H9 (cell line): ENCODE results near the gene TYSND1. TPM values are rescaled to one million over a fixed set of nuclear protein-coding genes. Genes with fewer than 3 reads are reported as not detected.
A peak's percentile ranks its signal among the peaks of the same experiment; 100 is the strongest.

Experiments used
- DNase-seq: peaks from one replicate; pipeline ENCODE4 v3.0.0-alpha.2; 2017
- H2AFZ ChIP-seq: one replicate; pipeline ENCODE4 v1.6.1; 2013; ENCODE audit warnings: mild to moderate bottlenecking, low read length, control low read depth, moderate library complexity
- H2AK5ac ChIP-seq: 2 replicates; pipeline ENCODE4 v1.6.1; 2013; ENCODE audit warnings: low read length, control low read depth, mixed read lengths; ENCODE audit not compliant: insufficient read length
- H2BK120ac ChIP-seq: one replicate; pipeline ENCODE4 v1.6.1; 2013; ENCODE audit warnings: low read depth, mild to moderate bottlenecking, low read length, control low read depth, inconsistent platforms; ENCODE audit not compliant: poor library complexity, severe bottlenecking
- H2BK12ac ChIP-seq: 2 replicates; pipeline ENCODE4 v1.6.1; 2013; ENCODE audit warnings: low read length, control low read depth, mixed read lengths, low read depth; ENCODE audit not compliant: insufficient read length
- H2BK15ac ChIP-seq: 2 replicates; pipeline ENCODE4 v1.6.1; 2013; ENCODE audit warnings: low read depth, low read length, control low read depth
- H2BK20ac ChIP-seq: one replicate; pipeline ENCODE4 v1.6.1; 2013; ENCODE audit warnings: low read depth, mild to moderate bottlenecking, low read length, control low read depth, inconsistent platforms; ENCODE audit not compliant: poor library complexity, severe bottlenecking
- H2BK5ac ChIP-seq: 2 replicates; pipeline ENCODE4 v1.6.1; 2013; ENCODE audit warnings: low read length, control low read depth, mixed read lengths; ENCODE audit not compliant: insufficient read length
- H3K14ac ChIP-seq: 2 replicates; pipeline ENCODE4 v1.6.1; 2013; ENCODE audit warnings: low read length, control low read depth; ENCODE audit not compliant: insufficient read depth
- H3K18ac ChIP-seq: 2 replicates; pipeline ENCODE4 v1.6.1; 2013; ENCODE audit warnings: low read depth, mild to moderate bottlenecking, mixed read lengths, low read length, control low read depth; ENCODE audit not compliant: insufficient read length
- H3K23ac ChIP-seq: 2 replicates; pipeline ENCODE4 v1.6.1; 2013; ENCODE audit warnings: low read length, control low read depth, mixed read lengths, low read depth; ENCODE audit not compliant: insufficient read length
- H3K23me2 ChIP-seq: 2 replicates; pipeline ENCODE4 v1.6.1; 2013; ENCODE audit warnings: low read depth, mild to moderate bottlenecking, mixed read lengths, low read length, control low read depth; ENCODE audit not compliant: insufficient read length, poor library complexity, severe bottlenecking
- H3K27ac ChIP-seq: 2 replicates; pipeline ENCODE4 v1.5.1; 2013; ENCODE audit warnings: low read length, control low read depth, mixed read lengths, low read depth; ENCODE audit not compliant: insufficient read length
- H3K27me3 ChIP-seq: 2 replicates; pipeline ENCODE4 v1.6.1; 2013; ENCODE audit warnings: low read length, control low read depth, inconsistent platforms; ENCODE audit not compliant: insufficient read depth
- H3K4ac ChIP-seq: 2 replicates; pipeline ENCODE4 v1.6.1; 2013; ENCODE audit warnings: low read depth, mild to moderate bottlenecking, control low read depth, inconsistent platforms, low read length, moderate library complexity
- H3K4me1 ChIP-seq: 2 replicates; pipeline ENCODE4 v1.6.1; 2013; ENCODE audit warnings: low read length, control low read depth, inconsistent platforms; ENCODE audit not compliant: insufficient read depth
- H3K4me2 ChIP-seq: 2 replicates; pipeline ENCODE4 v1.6.1; 2013; ENCODE audit warnings: low read length, control low read depth, mixed read lengths; ENCODE audit not compliant: insufficient read length, insufficient read depth
- H3K56ac ChIP-seq: 2 replicates; pipeline ENCODE4 v1.6.1; 2013; ENCODE audit warnings: low read depth, mild to moderate bottlenecking, mixed read lengths, low read length, control low read depth; ENCODE audit not compliant: insufficient read length
- H3K79me1 ChIP-seq: 2 replicates; pipeline ENCODE4 v1.6.1; 2013; ENCODE audit warnings: low read depth, mild to moderate bottlenecking, moderate library complexity, low read length, control low read depth, inconsistent platforms; ENCODE audit not compliant: insufficient read depth, poor library complexity, severe bottlenecking
- H3K79me2 ChIP-seq: 2 replicates; pipeline ENCODE4 v1.6.1; 2013; ENCODE audit warnings: low read length, control low read depth, inconsistent platforms; ENCODE audit not compliant: insufficient read depth
- H3K9ac ChIP-seq: 2 replicates; pipeline ENCODE4 v1.6.1; 2013; ENCODE audit warnings: low read length, control low read depth, mixed read lengths; ENCODE audit not compliant: insufficient read length; ENCODE audit errors: extremely low read depth
- H3K9me3 ChIP-seq: one replicate; pipeline ENCODE4 v1.6.1; 2013; ENCODE audit warnings: low read depth, low read length, inconsistent platforms; ENCODE audit not compliant: control insufficient read depth
- H3T11ph ChIP-seq: one replicate; pipeline ENCODE4 v1.6.1; 2013; ENCODE audit warnings: mild to moderate bottlenecking, low read length, control low read depth, inconsistent platforms
- H4K20me1 ChIP-seq: one replicate; pipeline ENCODE4 v1.6.1; 2013; ENCODE audit not compliant: control insufficient read depth, insufficient read length, insufficient read depth
- H4K5ac ChIP-seq: 2 replicates; pipeline ENCODE4 v1.6.1; 2013; ENCODE audit warnings: low read depth, mild to moderate bottlenecking, mixed read lengths, low read length, control low read depth; ENCODE audit not compliant: insufficient read length
- H4K8ac ChIP-seq: replicated peaks from 2 replicates; pipeline ENCODE4 v1.6.1; 2013; ENCODE audit warnings: low read length, control low read depth, mixed read lengths, low read depth; ENCODE audit not compliant: insufficient read length
- H4K91ac ChIP-seq: 2 replicates; pipeline ENCODE4 v1.6.1; 2013; ENCODE audit warnings: low read depth, mild to moderate bottlenecking, moderate library complexity, mixed read lengths, low read length, control low read depth; ENCODE audit not compliant: insufficient read length
- H3K27ac Mint-ChIP-seq, 3 experiments: 2 replicates in 2 of 3; 3 replicates in 1 of 3; pipeline ENCODE4 v1.8.0; 2020 to 2021; ENCODE audit warnings: mixed read lengths in 3 of 3, mild to moderate bottlenecking in 1 of 3, moderate library complexity in 1 of 3
- H3K27me3 Mint-ChIP-seq: 2 replicates; pipeline ENCODE4 v1.8.0; 2021; ENCODE audit warnings: low read depth, mild to moderate bottlenecking, moderate library complexity, mixed read lengths
- H3K36me3 Mint-ChIP-seq, 3 experiments: 2 replicates in 2 of 3; 3 replicates in 1 of 3; pipeline ENCODE4 v1.8.0; 2020 to 2021; ENCODE audit warnings: low read depth in 3 of 3, mixed read lengths in 3 of 3; ENCODE audit not compliant: insufficient read depth in 1 of 3
- H3K4me1 Mint-ChIP-seq, 2 experiments: 2 replicates each; pipeline ENCODE4 v1.8.0; 2020; ENCODE audit warnings: mixed read lengths in 2 of 2
- H3K4me3 Mint-ChIP-seq, 2 experiments: 2 replicates in 1 of 2; 3 replicates in 1 of 2; pipeline ENCODE4 v1.8.0; 2020 to 2021; ENCODE audit warnings: mild to moderate bottlenecking in 2 of 2, mixed read lengths in 2 of 2, moderate library complexity in 1 of 2
- H3K9me3 Mint-ChIP-seq, 2 experiments: 2 replicates in 1 of 2; 3 replicates in 1 of 2; pipeline ENCODE4 v1.8.0; 2020; ENCODE audit warnings: mild to moderate bottlenecking in 2 of 2, mixed read lengths in 2 of 2, moderate library complexity in 1 of 2
- WGBS: extraction: QIAGEN DNeasy Blood & Tissue Kit; methylation state at CpG from one replicate; pipeline ENCODE4 v1.1.7; 2013; ENCODE audit warnings: missing lambda C conversion rate, low lambda C conversion rate, mixed read lengths; ENCODE audit not compliant: insufficient read length; ENCODE audit errors: extremely low coverage; 5-methylcytosine and 5-hydroxymethylcytosine counted together
- total RNA-seq: library from RNA; stranded (reverse); gene quantifications from 2 replicates; pipeline ENCODE4 v1.2.1, GENCODE V29; 2021
- TF ChIP-seq, protein P1 (sequence below): fragments of 200-600 bp; sonication (generic); conservative IDR thresholded peaks from 3 replicates; pipeline ENCODE4 v1.8.0; 2021; ENCODE audit warnings: antibody characterized with exemption, mild to moderate bottlenecking

TYSND1 gene
- total RNA-seq, 1 experiment from 2014 or later = 12.8 TPM

DNA sequence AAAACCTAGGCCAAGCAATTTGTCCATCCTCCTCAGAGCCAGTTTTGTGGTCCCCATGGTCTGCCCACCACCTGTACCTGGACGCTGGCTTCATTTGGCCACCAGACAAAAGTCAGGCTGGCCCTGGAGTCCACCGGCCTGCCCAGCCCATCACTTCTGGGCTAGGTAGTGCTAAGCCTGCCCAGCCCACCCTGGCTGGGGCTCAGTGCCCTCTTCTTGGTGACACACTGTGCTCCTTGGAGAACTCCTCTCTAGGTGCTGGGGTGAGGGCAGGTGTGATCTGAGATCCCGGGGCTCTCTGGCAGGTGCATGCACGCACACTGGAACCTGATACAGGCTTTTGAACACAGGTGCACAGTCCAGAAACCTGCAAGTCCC, 15.0 kb downstream of the TYSND1 start:
- H3K27ac ChIP-seq = no peak overlapping the region
- no peaks in the 10 kb centered on the region for H3K4me1 ChIP-seq
- peak overlapping the region; percentile 77 to 87; a peak in 4 of 5 replicates for H3K4me3 Mint-ChIP-seq
- no peak overlapping the region for H2BK15ac ChIP-seq
- no peak for DNase-seq
- no peak overlapping the region for H2BK12ac ChIP-seq
- H3K56ac ChIP-seq = no peak overlapping the region
- H2BK120ac ChIP-seq = no peak overlapping the region
- no peak overlapping the region for H2AK5ac ChIP-seq
- no peak overlapping the region for H4K8ac ChIP-seq
- H3K4me2 ChIP-seq = peak overlapping the region; percentile 67
- H3K79me1 ChIP-seq = no peaks in the 10 kb centered on the region
- H3K9me3 Mint-ChIP-seq = no peaks in the 10 kb centered on the region
- peaks cover 32% of the 10 kb centered on the region for H3K27me3 Mint-ChIP-seq
- H2BK5ac ChIP-seq = no peak overlapping the region
- WGBS = no CpG with 5 or more reads among the region's 4 CpGs
- no peak overlapping the region for H3K14ac ChIP-seq
- no peak overlapping the region for H2AFZ ChIP-seq
- H4K20me1 ChIP-seq = no peaks in the 10 kb centered on the region
- TF ChIP-seq, protein P1, sequence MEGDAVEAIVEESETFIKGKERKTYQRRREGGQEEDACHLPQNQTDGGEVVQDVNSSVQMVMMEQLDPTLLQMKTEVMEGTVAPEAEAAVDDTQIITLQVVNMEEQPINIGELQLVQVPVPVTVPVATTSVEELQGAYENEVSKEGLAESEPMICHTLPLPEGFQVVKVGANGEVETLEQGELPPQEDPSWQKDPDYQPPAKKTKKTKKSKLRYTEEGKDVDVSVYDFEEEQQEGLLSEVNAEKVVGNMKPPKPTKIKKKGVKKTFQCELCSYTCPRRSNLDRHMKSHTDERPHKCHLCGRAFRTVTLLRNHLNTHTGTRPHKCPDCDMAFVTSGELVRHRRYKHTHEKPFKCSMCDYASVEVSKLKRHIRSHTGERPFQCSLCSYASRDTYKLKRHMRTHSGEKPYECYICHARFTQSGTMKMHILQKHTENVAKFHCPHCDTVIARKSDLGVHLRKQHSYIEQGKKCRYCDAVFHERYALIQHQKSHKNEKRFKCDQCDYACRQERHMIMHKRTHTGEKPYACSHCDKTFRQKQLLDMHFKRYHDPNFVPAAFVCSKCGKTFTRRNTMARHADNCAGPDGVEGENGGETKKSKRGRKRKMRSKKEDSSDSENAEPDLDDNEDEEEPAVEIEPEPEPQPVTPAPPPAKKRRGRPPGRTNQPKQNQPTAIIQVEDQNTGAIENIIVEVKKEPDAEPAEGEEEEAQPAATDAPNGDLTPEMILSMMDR = no peak
- H3K9me3 ChIP-seq = no peaks in the 10 kb centered on the region
- H3K9ac ChIP-seq = no peak overlapping the region
- no peak overlapping the region for H3K23ac ChIP-seq
- no peaks in the 10 kb centered on the region for H3K36me3 Mint-ChIP-seq
- no peak overlapping the region for H3K4ac ChIP-seq
- H3T11ph ChIP-seq = no peak overlapping the region
- H3K4me1 Mint-ChIP-seq = peaks cover 11 to 12% of the 10 kb centered on the region in 2 experiments
- H3K23me2 ChIP-seq = peaks cover 13% of the 10 kb centered on the region
- H2BK20ac ChIP-seq = no peak overlapping the region
- H3K27ac Mint-ChIP-seq = no peak overlapping the region
- H3K27me3 ChIP-seq = no peaks in the 10 kb centered on the region; the same call in 1 of the 2 replicates
- H4K91ac ChIP-seq = no peak overlapping the region
- H3K18ac ChIP-seq = no peak overlapping the region
- no peaks in the 10 kb centered on the region for H3K79me2 ChIP-seq
- no peak overlapping the region for H4K5ac ChIP-seq
